ENCODE data around the gene ANLN. TPM values are rescaled to one million over a fixed set of nuclear protein-coding genes. Genes with fewer than 3 reads are reported as not detected.
"Not testable (repeated sequence)": the region's sequence is repeated elsewhere in the genome, so short reads cannot be mapped to it uniquely, and the experiment has no call there.

ANLN gene
- total RNA-seq, 1 donor from 2014 or later: 18.9 TPM

DNA sequence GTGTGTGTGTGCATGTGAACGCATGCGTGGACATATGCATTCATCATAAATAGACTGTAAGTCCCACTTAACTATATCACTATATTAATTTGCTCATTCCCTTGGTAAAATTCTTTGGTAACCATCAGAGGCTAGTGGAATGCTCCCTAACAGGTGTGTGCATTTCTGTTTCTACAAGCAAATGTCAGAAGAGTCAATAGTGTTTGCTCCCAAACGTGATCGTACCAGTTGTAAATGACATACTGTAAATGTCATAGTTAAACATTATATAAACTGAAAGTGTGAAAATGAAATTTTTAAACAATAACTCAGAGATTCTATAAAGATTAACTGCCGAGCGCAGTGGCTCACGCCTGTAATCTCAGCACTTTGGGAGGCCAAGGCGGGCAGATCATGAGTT, 94.6 kb downstream of the ANLN start:
- intact Hi-C loops (cut with DNase I): no loop called here
- DNase-seq (ENCODE audit: extremely low spot score in 2 of 2): no peak
- Histone ChIP-seq H3K27ac (no peak overlapping the region), H3K27me3 (no peaks in the 10 kb centered on the region), H3K36me3 (no peaks in the 10 kb centered on the region), H3K4me1 (no peaks in the 10 kb centered on the region), H3K4me3 (no peak overlapping the region), H3K9me3 (no peaks in the 10 kb centered on the region)
- no peak for TF ChIP-seq POLR2A (IDR thresholded peaks at IDR 0.05)
- TF ChIP-seq, protein P1, sequence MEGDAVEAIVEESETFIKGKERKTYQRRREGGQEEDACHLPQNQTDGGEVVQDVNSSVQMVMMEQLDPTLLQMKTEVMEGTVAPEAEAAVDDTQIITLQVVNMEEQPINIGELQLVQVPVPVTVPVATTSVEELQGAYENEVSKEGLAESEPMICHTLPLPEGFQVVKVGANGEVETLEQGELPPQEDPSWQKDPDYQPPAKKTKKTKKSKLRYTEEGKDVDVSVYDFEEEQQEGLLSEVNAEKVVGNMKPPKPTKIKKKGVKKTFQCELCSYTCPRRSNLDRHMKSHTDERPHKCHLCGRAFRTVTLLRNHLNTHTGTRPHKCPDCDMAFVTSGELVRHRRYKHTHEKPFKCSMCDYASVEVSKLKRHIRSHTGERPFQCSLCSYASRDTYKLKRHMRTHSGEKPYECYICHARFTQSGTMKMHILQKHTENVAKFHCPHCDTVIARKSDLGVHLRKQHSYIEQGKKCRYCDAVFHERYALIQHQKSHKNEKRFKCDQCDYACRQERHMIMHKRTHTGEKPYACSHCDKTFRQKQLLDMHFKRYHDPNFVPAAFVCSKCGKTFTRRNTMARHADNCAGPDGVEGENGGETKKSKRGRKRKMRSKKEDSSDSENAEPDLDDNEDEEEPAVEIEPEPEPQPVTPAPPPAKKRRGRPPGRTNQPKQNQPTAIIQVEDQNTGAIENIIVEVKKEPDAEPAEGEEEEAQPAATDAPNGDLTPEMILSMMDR (IDR thresholded peaks at IDR 0.05): no peak
- TF ChIP-seq POLR2AphosphoS5 (IDR thresholded peaks at IDR 0.05; ENCODE audit: insufficient read depth in 1 of 2, low read depth in 1 of 2): no peak

DNA sequence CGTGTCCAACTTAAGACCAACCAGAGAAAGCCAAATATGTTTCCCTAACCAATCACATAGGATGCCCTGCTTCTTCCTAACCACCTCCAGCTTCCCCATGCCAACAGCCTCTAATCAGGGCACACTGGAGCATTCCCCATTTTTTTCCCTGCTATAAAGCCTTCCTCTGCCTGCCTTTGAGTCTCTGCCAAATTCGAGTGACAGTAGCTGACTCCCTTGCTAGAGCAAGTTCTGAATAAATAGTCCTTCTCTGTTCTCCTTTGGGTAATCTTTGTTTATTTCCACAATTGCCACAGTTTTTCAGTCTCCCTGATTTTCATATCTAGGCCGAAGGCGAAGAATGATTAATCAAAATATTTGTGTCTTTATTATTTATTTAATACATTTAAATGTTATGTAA, 96.7 kb downstream of the ANLN start:
- H3K36me3 ChIP-seq: no peaks in the 10 kb centered on the region
- H3K27ac ChIP-seq: no peak overlapping the region
- TF ChIP-seq POLR2A (IDR thresholded peaks at IDR 0.05): no peak
- TF ChIP-seq, protein P1 (IDR thresholded peaks at IDR 0.05): no peak
- TF ChIP-seq POLR2AphosphoS5 (IDR thresholded peaks at IDR 0.05; ENCODE audit: insufficient read depth in 1 of 2, low read depth in 1 of 2): no peak
- intact Hi-C loops (cut with DNase I): no loop called here
- no peaks in the 10 kb centered on the region for H3K27me3 ChIP-seq
- DNase-seq (ENCODE audit: extremely low spot score in 2 of 2): no peak
- no peaks in the 10 kb centered on the region for H3K4me1 ChIP-seq
- no peaks in the 10 kb centered on the region for H3K9me3 ChIP-seq
- H3K4me3 ChIP-seq: no peak overlapping the region

DNA sequence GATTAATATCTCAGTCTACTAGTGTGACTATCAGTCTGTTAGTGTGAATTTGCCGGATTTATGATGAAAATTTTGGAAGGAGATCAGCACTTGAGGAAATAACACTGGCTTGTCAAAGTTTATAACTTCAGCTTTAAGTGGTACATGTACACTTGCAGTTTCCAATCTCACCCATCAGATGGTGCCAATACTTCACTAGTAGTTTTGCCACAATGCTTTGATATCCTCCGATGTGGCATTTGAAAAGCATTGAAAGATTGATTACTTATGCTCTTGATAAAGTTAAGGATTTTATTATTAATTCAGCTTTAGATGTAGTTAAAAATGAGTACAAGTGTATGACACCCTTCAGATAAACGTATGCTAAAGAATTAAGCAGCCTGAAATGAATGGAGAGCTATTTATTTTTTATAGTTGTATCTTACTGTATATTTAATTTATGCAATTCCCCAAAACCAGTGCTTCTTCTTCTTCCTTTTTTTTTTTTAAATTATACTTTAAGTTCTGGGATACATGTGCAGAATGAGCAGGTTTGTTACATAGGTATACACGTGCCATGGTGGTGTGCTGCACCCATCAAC, 98.2 kb downstream of the ANLN start:
- no peak for TF ChIP-seq POLR2AphosphoS5 (IDR thresholded peaks at IDR 0.05; ENCODE audit: insufficient read depth in 1 of 2, low read depth in 1 of 2)
- TF ChIP-seq, protein P1 (IDR thresholded peaks at IDR 0.05): peak; percentile 37 to 57 (median 47)
- Histone ChIP-seq H3K27ac (no peak overlapping the region), H3K27me3 (no peaks in the 10 kb centered on the region), H3K4me3 (no peak overlapping the region), H3K4me1 (no peaks in the 10 kb centered on the region), H3K9me3 (no peaks in the 10 kb centered on the region), H3K36me3 (no peaks in the 10 kb centered on the region)
- DNase-seq (ENCODE audit: extremely low spot score in 2 of 2): no peak
- intact Hi-C loops (cut with DNase I): no loop called here

DNA sequence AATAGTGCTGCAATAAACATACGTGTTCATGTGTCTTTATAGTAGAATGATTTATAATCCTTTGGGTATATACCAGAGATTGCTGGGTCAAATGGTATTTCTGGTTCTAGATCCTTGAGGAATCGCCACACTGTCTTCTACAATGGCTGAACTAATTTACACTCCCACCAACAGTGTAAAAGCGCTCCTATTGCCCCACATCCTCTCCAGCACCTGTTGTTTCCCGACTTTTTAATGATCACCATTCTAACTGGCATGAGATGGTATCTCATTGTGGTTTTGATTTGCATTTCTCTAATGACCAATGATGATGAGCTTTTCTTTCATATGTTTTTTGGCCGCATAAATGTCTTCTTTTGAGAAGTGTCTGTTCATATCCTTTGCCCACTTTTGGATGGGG, 99.0 kb downstream of the ANLN start:
- H3K27ac ChIP-seq; DNase-seq (ENCODE audit: extremely low spot score in 2 of 2); H3K9me3 ChIP-seq; H3K4me1 ChIP-seq; H3K27me3 ChIP-seq; H3K4me3 ChIP-seq; intact Hi-C loops (cut with DNase I); H3K36me3 ChIP-seq: not testable (repeated sequence)

DNA sequence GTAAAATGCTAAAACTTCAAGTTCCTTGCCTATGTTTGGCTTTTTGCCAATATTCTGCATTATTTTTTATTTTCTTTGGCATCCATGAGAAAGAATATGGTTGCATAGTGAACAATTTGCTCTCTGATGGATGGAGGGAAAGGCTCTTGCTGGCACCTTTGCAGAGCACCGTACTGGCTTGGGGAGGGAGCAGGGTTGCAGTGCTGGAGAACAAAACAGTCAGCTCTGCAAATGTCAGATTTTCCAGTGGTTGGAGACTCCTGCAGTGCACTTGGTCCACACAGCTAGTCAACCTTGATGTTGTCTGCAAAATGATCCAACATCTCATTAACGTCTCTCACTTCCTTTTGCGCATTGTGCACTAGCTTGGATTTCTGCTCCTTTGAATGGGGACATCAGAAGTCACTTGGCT, 100.8 kb downstream of the ANLN start:
- TF ChIP-seq POLR2A (IDR thresholded peaks at IDR 0.05): no peak
- TF ChIP-seq, protein P1 (IDR thresholded peaks at IDR 0.05): no peak
- no peak for TF ChIP-seq POLR2AphosphoS5 (IDR thresholded peaks at IDR 0.05; ENCODE audit: insufficient read depth in 1 of 2, low read depth in 1 of 2)

More for the DNA sequence above, 100.8 kb downstream of the ANLN start:
- no peaks in the 10 kb centered on the region for H3K27me3 ChIP-seq
- H3K4me1 ChIP-seq: no peaks in the 10 kb centered on the region
- intact Hi-C loops (cut with DNase I): no loop called here
- H3K36me3 ChIP-seq: no peaks in the 10 kb centered on the region
- no peaks in the 10 kb centered on the region for H3K9me3 ChIP-seq
- DNase-seq (ENCODE audit: extremely low spot score in 2 of 2): no peak
- H3K27ac ChIP-seq: no peak overlapping the region
- no peak overlapping the region for H3K4me3 ChIP-seq
